ENCODE data around the gene FDPS. TPM values are rescaled to one million over a fixed set of nuclear protein-coding genes. Genes with fewer than 3 reads are reported as not detected.

The FDPS gene
- total RNA-seq, 1 experiment from 2014 or later: 298 TPM

- Histone ChIP-seq H4K20me1 (ENCODE audit: insufficient read depth, low read depth, low read length) (peaks cover 8% of the 10 kb centered on the region; the same call in 1 of the 2 replicates), H3K4me2 (ENCODE audit: low read depth, low read length, poor library complexity, severe bottlenecking) (no peak overlapping the region), H3K36me3 (ENCODE audit: insufficient read depth, low read length) (peaks cover 56% of the 10 kb centered on the region), H3K27ac (ENCODE audit: low read length) (no peak overlapping the region), H3K79me2 (ENCODE audit: low read length) (peaks cover 30% of the 10 kb centered on the region), H3K9me2 (replicated peaks; ENCODE audit: insufficient read depth, low read length) (no peaks in the 10 kb centered on the region), H3K4me3 (ENCODE audit: low read length) (no peak overlapping the region), H3K27me3 (ENCODE audit: low read length) (no peaks in the 10 kb centered on the region), H3K9ac (ENCODE audit: low read length) (no peak overlapping the region), H3K9me3 (ENCODE audit: low read length) (no peaks in the 10 kb centered on the region), H2AFZ (ENCODE audit: low read length) (no peak overlapping the region), H3K4me1 (ENCODE audit: low read length) (peaks cover 13% of the 10 kb centered on the region)
- no peak for DNase-seq
These were observed 40.0 kb upstream of the FDPS start for GRCh38 chr1:155268630-155269029.

GRCh38 chr1:155269381-155269780 lies 39.3 kb upstream of the FDPS start:
- no peaks in the 10 kb centered on the region for H3K9me2 ChIP-seq (replicated peaks; ENCODE audit: insufficient read depth, low read length)
- H3K36me3 ChIP-seq (ENCODE audit: insufficient read depth, low read length): peaks cover 49% of the 10 kb centered on the region
- no peaks in the 10 kb centered on the region for H3K27me3 ChIP-seq (ENCODE audit: low read length)
- H3K4me2 ChIP-seq (ENCODE audit: low read depth, low read length, poor library complexity, severe bottlenecking): no peak overlapping the region
- peaks cover 17% of the 10 kb centered on the region for H3K4me1 ChIP-seq (ENCODE audit: low read length)
- H4K20me1 ChIP-seq (ENCODE audit: insufficient read depth, low read depth, low read length): peaks cover 8% of the 10 kb centered on the region; the same call in 1 of the 2 replicates
- no peak overlapping the region for H3K27ac ChIP-seq (ENCODE audit: low read length)
- H3K9me3 ChIP-seq (ENCODE audit: low read length): no peaks in the 10 kb centered on the region
- no peak overlapping the region for H2AFZ ChIP-seq (ENCODE audit: low read length)
- no peak overlapping the region for H3K4me3 ChIP-seq (ENCODE audit: low read length)
- no peak for DNase-seq
- H3K79me2 ChIP-seq (ENCODE audit: low read length): peaks cover 32% of the 10 kb centered on the region
- no peak overlapping the region for H3K9ac ChIP-seq (ENCODE audit: low read length)

GRCh38 chr1:155272466-155273342 lies 36.0 kb upstream of the FDPS start:
- peak; percentile 82 for DNase-seq
- Histone ChIP-seq H3K4me1 (ENCODE audit: low read length) (peaks cover 21% of the 10 kb centered on the region), H3K27ac (ENCODE audit: low read length) (peak overlapping the region; percentile 78), H2AFZ (ENCODE audit: low read length) (no peak overlapping the region), H4K20me1 (ENCODE audit: insufficient read depth, low read depth, low read length) (peaks cover 8% of the 10 kb centered on the region; the same call in 1 of the 2 replicates), H3K27me3 (ENCODE audit: low read length) (no peaks in the 10 kb centered on the region), H3K4me3 (ENCODE audit: low read length) (peak overlapping the region; percentile 72), H3K4me2 (ENCODE audit: low read depth, low read length, poor library complexity, severe bottlenecking) (peak overlapping the region; percentile 77), H3K36me3 (ENCODE audit: insufficient read depth, low read length) (peaks cover 29% of the 10 kb centered on the region), H3K9me3 (ENCODE audit: low read length) (no peaks in the 10 kb centered on the region), H3K9ac (ENCODE audit: low read length) (peak overlapping the region; percentile 76), H3K9me2 (replicated peaks; ENCODE audit: insufficient read depth, low read length) (no peaks in the 10 kb centered on the region), H3K79me2 (ENCODE audit: low read length) (peaks cover 32% of the 10 kb centered on the region)

DNA sequence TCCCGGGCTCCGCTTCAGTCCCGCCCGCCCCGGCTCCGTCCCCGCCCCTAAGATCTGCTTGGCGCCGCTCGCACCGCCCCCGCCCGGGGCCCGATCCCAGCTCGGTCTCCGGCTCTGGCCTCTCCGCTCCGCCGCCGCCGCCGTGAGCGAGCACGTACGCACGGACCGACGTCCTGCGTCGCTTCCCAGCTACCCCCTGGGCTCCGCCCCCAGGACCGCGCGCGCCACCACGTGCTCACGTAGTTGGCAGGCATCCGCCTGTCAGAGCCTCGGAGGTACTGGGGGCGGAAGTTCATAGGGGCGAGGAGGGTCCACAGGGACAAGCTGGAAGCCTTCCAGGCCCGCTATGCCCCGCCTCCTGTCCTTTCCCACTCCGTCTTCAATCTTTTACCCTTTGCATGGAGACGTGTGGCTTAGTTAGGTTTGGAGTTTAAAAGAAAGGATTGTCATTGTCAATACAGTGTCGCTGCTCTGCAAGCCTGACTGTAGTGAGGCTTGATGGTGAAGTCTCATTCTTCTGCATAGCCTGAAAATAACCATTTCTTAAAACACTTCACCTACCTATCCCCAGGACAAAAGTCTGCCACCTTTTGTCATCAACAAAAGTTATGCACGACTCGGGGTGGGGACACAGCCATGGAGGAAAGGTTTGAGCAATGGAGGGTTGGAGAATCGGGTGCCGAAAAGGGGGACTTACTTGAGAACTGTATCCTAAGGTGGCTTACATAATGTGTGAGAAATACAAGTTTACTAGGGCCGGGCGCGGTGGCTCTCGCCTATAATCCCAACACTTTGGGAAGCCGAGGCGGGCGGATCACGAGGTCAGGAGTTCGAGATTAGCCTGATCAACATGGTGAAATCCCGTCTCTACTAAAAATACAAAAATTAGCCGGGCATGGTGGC lies 35.1 kb upstream of the FDPS start, which contains the start of gene CLK2:
TSS of gene CLK2 (minus strand) at position 162 of the 903 bp plus-strand sequence. CDS start 2,527 bp downstream, outside the sequence.
- 0 out of 2 replicates have a peak within 1 kb of the TSS, but pooled peaks have one; percentile 51 for H2AFZ ChIP-seq (ENCODE audit: low read length)

DNA sequence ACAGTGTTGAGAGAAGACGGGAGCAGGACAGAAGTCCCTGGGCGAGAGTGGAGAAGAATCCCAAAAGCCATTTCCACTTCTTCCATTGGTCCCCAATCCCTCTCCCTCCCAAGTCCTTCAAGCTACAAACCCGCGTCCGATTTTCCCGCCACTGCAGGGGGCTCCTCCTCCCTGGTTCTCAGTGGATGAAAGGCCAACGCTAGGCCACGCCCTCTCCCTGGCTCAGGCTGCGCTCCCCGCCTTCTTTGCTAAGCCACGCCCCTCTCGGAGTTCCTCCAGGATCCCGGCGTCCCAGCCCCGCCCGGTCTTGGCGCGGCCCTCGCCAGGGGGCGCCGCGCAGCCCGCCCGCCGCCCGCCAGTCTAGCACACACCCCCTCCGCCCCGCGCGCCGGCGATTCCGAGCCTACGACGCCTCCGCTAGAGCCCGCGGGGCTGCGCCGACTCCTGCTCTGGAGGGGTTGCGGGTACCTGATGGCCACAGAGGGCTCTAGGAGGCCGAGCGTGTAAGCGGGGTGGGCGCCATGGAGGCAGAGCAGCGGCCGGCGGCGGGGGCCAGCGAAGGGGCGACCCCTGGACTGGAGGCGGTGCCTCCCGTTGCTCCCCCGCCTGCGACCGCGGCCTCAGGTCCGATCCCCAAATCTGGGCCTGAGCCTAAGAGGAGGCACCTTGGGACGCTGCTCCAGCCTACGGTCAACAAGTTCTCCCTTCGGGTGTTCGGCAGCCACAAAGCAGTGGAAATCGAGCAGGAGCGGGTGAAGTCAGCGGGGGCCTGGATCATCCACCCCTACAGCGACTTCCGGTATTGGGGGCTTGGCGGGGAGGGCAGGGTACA lies 31.4 kb upstream of the FDPS start, which contains the start of gene HCN3:
TSS of gene HCN3 (plus strand) at position 394 of the 832 bp plus-strand sequence. CDS start at position 522, 128 bp downstream.
- peak; percentile 98 for DNase-seq
- Histone ChIP-seq H3K36me3 (ENCODE audit: insufficient read depth, low read length) (no peaks in the 10 kb centered on the region), H3K4me2 (ENCODE audit: low read depth, low read length, poor library complexity, severe bottlenecking) (peak within 1 kb of the TSS; percentile 91), H3K9me3 (ENCODE audit: low read length) (no peaks in the 10 kb centered on the region), H3K4me3 (ENCODE audit: low read length) (peak within 1 kb of the TSS; percentile 76), H3K79me2 (ENCODE audit: low read length) (peaks cover 15% of the 10 kb centered on the region), H3K4me1 (ENCODE audit: low read length) (peaks cover 29% of the 10 kb centered on the region), H3K27ac (ENCODE audit: low read length) (no peak within 1 kb of the TSS), H3K9ac (ENCODE audit: low read length) (peak within 1 kb of the TSS; percentile 76), H2AFZ (ENCODE audit: low read length) (peak within 1 kb of the TSS; percentile 72; the same call in 1 of the 2 replicates), H4K20me1 (ENCODE audit: insufficient read depth, low read depth, low read length) (peaks cover 2% of the 10 kb centered on the region; the same call in 1 of the 2 replicates), H3K9me2 (replicated peaks; ENCODE audit: insufficient read depth, low read length) (no peaks in the 10 kb centered on the region), H3K27me3 (ENCODE audit: low read length) (no peaks in the 10 kb centered on the region)

More for the DNA sequence above, 35.1 kb upstream of the FDPS start, which contains the start of gene CLK2:
- Histone ChIP-seq H3K4me2 (ENCODE audit: low read depth, low read length, poor library complexity, severe bottlenecking) (peak within 1 kb of the TSS; percentile 77), H3K79me2 (ENCODE audit: low read length) (peaks cover 32% of the 10 kb centered on the region), H3K9me2 (replicated peaks; ENCODE audit: insufficient read depth, low read length) (no peaks in the 10 kb centered on the region), H3K27ac (ENCODE audit: low read length) (peak within 1 kb of the TSS; percentile 78), H3K36me3 (ENCODE audit: insufficient read depth, low read length) (peaks cover 21% of the 10 kb centered on the region), H3K9me3 (ENCODE audit: low read length) (no peaks in the 10 kb centered on the region), H3K9ac (ENCODE audit: low read length) (peak within 1 kb of the TSS; percentile 76), H4K20me1 (ENCODE audit: insufficient read depth, low read depth, low read length) (peaks cover 8% of the 10 kb centered on the region; the same call in 1 of the 2 replicates), H3K4me1 (ENCODE audit: low read length) (peaks cover 29% of the 10 kb centered on the region), H3K27me3 (ENCODE audit: low read length) (no peaks in the 10 kb centered on the region), H3K4me3 (ENCODE audit: low read length) (peak within 1 kb of the TSS; percentile 72)
- peak; percentile 99 for DNase-seq

DNA sequence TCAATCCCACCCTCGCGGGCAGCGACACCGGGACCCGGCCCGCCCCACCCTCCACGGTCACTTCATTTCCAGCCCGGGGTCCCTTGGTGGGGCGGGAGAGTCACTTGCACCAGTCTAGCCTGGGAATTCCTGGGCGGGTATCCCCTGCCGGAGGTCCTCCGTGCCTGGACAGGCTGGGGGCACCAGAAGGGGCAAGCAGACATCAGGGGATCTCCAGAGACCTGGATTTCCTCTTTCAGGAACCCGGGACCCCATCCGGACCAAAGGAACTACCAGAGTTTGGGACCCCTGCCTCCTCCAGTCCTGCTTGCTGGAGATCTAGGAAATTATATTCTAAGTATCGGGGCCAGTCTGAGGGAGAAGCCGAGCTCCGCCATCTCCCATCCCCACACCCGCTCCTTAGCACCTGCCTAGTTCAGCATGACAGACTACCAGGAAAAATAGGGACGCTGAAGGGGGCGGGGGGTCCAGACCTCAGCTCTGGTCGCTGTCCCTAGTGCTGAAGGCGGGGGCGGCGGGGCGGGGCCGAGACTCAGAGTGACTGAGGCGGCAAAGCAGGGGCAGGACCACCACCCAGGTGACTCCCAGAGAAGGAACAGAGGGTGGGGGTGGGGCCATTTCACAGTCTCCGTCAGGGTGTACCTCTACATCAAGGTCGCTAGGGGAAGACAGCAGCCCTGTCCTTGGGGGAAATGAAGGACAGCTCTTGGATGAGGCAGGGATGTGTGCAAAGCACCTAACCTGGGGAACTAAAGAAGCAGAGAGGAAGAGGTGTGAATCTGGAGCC lies 30.6 kb upstream of the FDPS start:
- H3K4me2 ChIP-seq (ENCODE audit: low read depth, low read length, poor library complexity, severe bottlenecking): peak overlapping the region; percentile 91
- H3K27ac ChIP-seq (ENCODE audit: low read length): no peak overlapping the region
- peak overlapping the region; percentile 76 for H3K4me3 ChIP-seq (ENCODE audit: low read length)
- peaks cover 7% of the 10 kb centered on the region for H3K79me2 ChIP-seq (ENCODE audit: low read length)
- H3K9ac ChIP-seq (ENCODE audit: low read length): peak overlapping the region; percentile 76
- 0 out of 2 replicates have a peak overlapping the region, but pooled peaks have one; percentile 72 for H2AFZ ChIP-seq (ENCODE audit: low read length)
- peak; percentile 83 for DNase-seq
- H3K9me3 ChIP-seq (ENCODE audit: low read length): no peaks in the 10 kb centered on the region
- no peaks in the 10 kb centered on the region for H3K9me2 ChIP-seq (replicated peaks; ENCODE audit: insufficient read depth, low read length)
- H4K20me1 ChIP-seq (ENCODE audit: insufficient read depth, low read depth, low read length): no peaks in the 10 kb centered on the region
- no peaks in the 10 kb centered on the region for H3K36me3 ChIP-seq (ENCODE audit: insufficient read depth, low read length)
- no peaks in the 10 kb centered on the region for H3K27me3 ChIP-seq (ENCODE audit: low read length)
- peaks cover 29% of the 10 kb centered on the region for H3K4me1 ChIP-seq (ENCODE audit: low read length)
